ENCODE results near the gene STARD3.

DNA sequence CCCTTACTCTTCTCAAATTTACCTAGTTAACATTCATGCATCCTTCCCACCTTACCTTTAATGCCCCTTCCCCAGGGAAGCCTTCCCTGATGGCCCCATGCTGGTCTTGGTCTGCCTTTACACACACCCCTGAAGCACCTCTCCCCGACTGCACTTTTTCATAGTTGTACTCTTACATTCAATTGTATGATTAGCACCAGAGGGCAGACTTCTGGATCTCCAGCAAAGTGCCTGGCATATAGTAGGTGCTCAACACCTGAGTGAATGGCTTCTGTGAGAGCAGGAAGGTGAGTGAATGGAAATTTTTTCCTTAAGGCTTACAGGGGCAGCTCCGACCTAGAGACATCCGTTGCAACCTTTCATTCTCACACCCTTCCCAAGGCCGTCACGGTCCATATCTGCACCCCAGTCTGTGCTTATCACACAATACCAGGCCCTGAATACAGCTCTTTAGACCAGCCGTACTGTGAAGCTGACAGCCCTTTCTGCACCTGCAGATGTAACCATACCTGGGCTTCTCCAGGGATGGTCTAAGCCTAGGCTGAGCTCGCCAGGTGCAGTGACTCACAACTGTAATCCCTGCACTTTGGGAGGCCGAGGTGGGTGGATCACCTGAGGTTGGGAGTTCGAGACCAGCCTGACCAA is 46.5 kb downstream of the STARD3 start:
- no peak for TF ChIP-seq TAF1 (IDR thresholded peaks at IDR 0.05; ENCODE audit: borderline replicate concordance, low read depth, low read length)
- TF ChIP-seq POLR2AphosphoS5 (IDR thresholded peaks at IDR 0.05; ENCODE audit: low read depth, low read length) = no peak

All from GM12892 (cell line).